D341Med (cell line): ENCODE results near the gene BCAT1.
"Not testable (repeated sequence)": the region's sequence is repeated elsewhere in the genome, so short reads cannot be mapped to it uniquely, and the experiment has no call there.

Source experiments
- DNase-seq: peaks from one replicate; pipeline ENCODE4 v3.0.0; 2012; ENCODE audit warnings: low spot score

The BCAT1 gene

GRCh38 chr12:24928533-24929306 lies 20.2 kb downstream of the BCAT1 start:
- DNase-seq, result not testable (repeated sequence)

- no peak for DNase-seq
These were observed 20.8 kb downstream of the BCAT1 start for GRCh38 chr12:24928131-24928530.

GRCh38 chr12:24926080-24926479 lies 22.8 kb downstream of the BCAT1 start:
- DNase-seq, result not testable (repeated sequence)

- no peak for DNase-seq
These were observed 26.8 kb downstream of the BCAT1 start for GRCh38 chr12:24922090-24922489.

- no peak for DNase-seq
These were observed 27.5 kb downstream of the BCAT1 start for GRCh38 chr12:24921251-24922038.

- no peak for DNase-seq
These were observed 28.8 kb downstream of the BCAT1 start for GRCh38 chr12:24920141-24920540.

GRCh38 chr12:24919346-24920001 lies 29.4 kb downstream of the BCAT1 start:
- DNase-seq, result no peak

GRCh38 chr12:24918596-24918995 lies 30.3 kb downstream of the BCAT1 start:
- no peak for DNase-seq

GRCh38 chr12:24915501-24915900 lies 33.4 kb downstream of the BCAT1 start:
- no peak for DNase-seq

- no peak for DNase-seq
These were observed 34.9 kb downstream of the BCAT1 start for GRCh38 chr12:24913953-24914352.

- DNase-seq, result no peak
These were observed 35.8 kb downstream of the BCAT1 start for GRCh38 chr12:24913130-24913529.

- peak; percentile 53 for DNase-seq
These were observed 37.6 kb downstream of the BCAT1 start for GRCh38 chr12:24911271-24911791.

- not testable (repeated sequence) for DNase-seq
These were observed 38.7 kb downstream of the BCAT1 start for GRCh38 chr12:24910192-24910591.

- DNase-seq, result no peak
These were observed 39.2 kb downstream of the BCAT1 start for GRCh38 chr12:24909667-24910066.

GRCh38 chr12:24907464-24907863 lies 41.4 kb downstream of the BCAT1 start:
- no peak for DNase-seq

- no peak for DNase-seq
These were observed 42.8 kb downstream of the BCAT1 start for GRCh38 chr12:24906141-24906540.

GRCh38 chr12:24905431-24905830 lies 43.5 kb downstream of the BCAT1 start:
- no peak for DNase-seq

- DNase-seq, result no peak
These were observed 44.0 kb downstream of the BCAT1 start for GRCh38 chr12:24904871-24905270.

GRCh38 chr12:24903329-24904088 lies 45.4 kb downstream of the BCAT1 start:
- no peak for DNase-seq

- DNase-seq, result no peak
These were observed 46.2 kb downstream of the BCAT1 start for GRCh38 chr12:24902511-24903328.
